Peyer's patch (tissue), 4 donors: ENCODE results near the gene BAHCC1.

Experiments used
- CTCF ChIP-seq, 6 experiments: fragments of 450-650 bp in 4 of 6; fragments of 200-600 bp in 2 of 6; sonication (generic) in 1 of 6; IDR thresholded peaks; one replicate each; pipeline ENCODE4 v1.5.1; 2017 to 2019; ENCODE audit warnings: antibody characterized with exemption in 6 of 6, mild to moderate bottlenecking in 3 of 6, moderate library complexity in 1 of 6
- POLR2A ChIP-seq, 2 donors: fragments of 450-650 bp; IDR thresholded peaks; one replicate each; pipeline ENCODE4 v1.5.1; 2017; ENCODE audit warnings: antibody characterized with exemption in 2 of 2, mild to moderate bottlenecking in 2 of 2, moderate library complexity in 2 of 2

GRCh38 chr17:81391936-81392908, 3.0 kb upstream of the BAHCC1 start:
- TF ChIP-seq POLR2A (IDR thresholded peaks at IDR 0.05) (no peak), CTCF (IDR thresholded peaks at IDR 0.05) (no peak)
